Stimulated activated CD4-positive, alpha-beta T cell treated with anti-CD3 and anti-CD28 coated beads, Interleukin-2, amount 100 ng/mL, for 4 hours (primary cell): ENCODE data around the gene SMAD3.

Experiments
- DNase-seq: peaks from one replicate; pipeline ENCODE4 v3.0.0-alpha.2; 2020; ENCODE audit warnings: low read depth

The SMAD3 gene

GRCh38 chr15:67242708-67243111 is 177.3 kb downstream of the SMAD3 start:
- no peak for DNase-seq
